Sigmoid colon (tissue), 4 donors: ENCODE measurements around the gene CABLES1.

Experiments
- CTCF ChIP-seq, 4 experiments: fragments of 450-650 bp in 3 of 4; fragments of 200-600 bp in 1 of 4; IDR thresholded peaks; one replicate each; pipeline ENCODE4 v1.5.1; 2016 to 2019; ENCODE audit warnings: antibody characterized with exemption in 4 of 4, mild to moderate bottlenecking in 3 of 4, moderate library complexity in 2 of 4
- POLR2A ChIP-seq, 2 donors: fragments of 450-650 bp; IDR thresholded peaks; one replicate each; pipeline ENCODE4 v1.6.1; 2016; ENCODE audit warnings: antibody characterized with exemption in 2 of 2, mild to moderate bottlenecking in 2 of 2, moderate library complexity in 2 of 2
- POLR2AphosphoS5 ChIP-seq, 4 donors: sonication (generic); formaldehyde crosslinking; IDR thresholded peaks; one replicate each; pipeline ENCODE4 v1.6.1; 2017; ENCODE audit warnings: antibody characterized with exemption in 4 of 4

- TF ChIP-seq POLR2AphosphoS5 (IDR thresholded peaks at IDR 0.05) (no peak), POLR2A (IDR thresholded peaks at IDR 0.05) (no peak), CTCF (IDR thresholded peaks at IDR 0.05) (no peak)
These were observed 167.2 kb downstream of the CABLES1 start for GRCh38 chr18:23302511-23302850.
